GM12801 (cell line): ENCODE results near the gene CHAF1B.

ENCODE experiments used
- CTCF ChIP-seq: IDR thresholded peaks from one replicate; pipeline ENCODE4 v1.5.1; 2011; ENCODE audit warnings: control low read depth; ENCODE audit not compliant: insufficient read length; ENCODE audit errors: extremely low read depth

CHAF1B gene

GRCh38 chr21:36412916-36413315, 27.7 kb downstream of the CHAF1B start:
- no peak for TF ChIP-seq CTCF

- no peak for TF ChIP-seq CTCF
Measured at GRCh38 chr21:36415375-36415774, 30.2 kb downstream of the CHAF1B start.

- no peak for TF ChIP-seq CTCF
Measured at GRCh38 chr21:36419241-36419640, 34.0 kb downstream of the CHAF1B start.

- no peak for TF ChIP-seq CTCF
Measured at GRCh38 chr21:36419996-36420395, 34.8 kb downstream of the CHAF1B start.

DNA sequence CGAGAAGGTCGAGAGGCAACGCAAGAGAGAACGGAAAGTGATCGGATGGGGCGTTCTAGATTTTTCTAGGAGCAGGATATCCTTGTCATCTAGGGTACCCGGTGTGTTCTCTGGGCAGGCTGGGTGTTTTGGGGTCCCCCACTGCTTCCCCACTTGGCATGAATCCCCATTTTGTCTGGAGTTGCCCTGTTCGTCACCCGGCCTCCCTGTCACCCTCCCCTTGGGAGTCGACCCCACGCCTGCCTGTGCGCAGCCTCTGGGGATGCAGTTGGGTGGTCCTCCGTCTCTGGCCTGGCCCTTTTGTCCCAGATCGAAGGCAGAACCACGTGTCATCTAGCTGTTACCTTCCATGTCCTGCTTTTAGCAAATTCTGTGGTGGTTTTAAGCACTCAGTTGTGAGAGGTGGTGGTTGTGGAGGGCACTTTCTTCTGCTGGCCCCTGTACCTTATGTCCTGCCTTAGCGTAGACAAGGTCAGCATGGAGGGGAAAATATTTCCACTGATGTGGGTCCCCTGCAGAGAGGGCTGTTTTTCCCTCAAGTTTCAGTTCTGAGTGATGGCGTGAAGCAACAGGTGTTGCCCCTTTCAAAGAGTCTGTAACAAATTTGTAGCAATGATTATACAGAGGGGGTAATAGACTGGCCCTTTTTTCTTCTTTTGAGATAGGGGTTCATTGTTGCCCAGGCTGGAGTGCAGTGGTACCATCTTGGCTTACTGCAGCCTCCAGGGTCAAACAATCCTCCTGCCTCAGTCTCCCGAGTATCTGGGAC, 35.6 kb downstream of the CHAF1B start:
- no peak for TF ChIP-seq CTCF

DNA sequence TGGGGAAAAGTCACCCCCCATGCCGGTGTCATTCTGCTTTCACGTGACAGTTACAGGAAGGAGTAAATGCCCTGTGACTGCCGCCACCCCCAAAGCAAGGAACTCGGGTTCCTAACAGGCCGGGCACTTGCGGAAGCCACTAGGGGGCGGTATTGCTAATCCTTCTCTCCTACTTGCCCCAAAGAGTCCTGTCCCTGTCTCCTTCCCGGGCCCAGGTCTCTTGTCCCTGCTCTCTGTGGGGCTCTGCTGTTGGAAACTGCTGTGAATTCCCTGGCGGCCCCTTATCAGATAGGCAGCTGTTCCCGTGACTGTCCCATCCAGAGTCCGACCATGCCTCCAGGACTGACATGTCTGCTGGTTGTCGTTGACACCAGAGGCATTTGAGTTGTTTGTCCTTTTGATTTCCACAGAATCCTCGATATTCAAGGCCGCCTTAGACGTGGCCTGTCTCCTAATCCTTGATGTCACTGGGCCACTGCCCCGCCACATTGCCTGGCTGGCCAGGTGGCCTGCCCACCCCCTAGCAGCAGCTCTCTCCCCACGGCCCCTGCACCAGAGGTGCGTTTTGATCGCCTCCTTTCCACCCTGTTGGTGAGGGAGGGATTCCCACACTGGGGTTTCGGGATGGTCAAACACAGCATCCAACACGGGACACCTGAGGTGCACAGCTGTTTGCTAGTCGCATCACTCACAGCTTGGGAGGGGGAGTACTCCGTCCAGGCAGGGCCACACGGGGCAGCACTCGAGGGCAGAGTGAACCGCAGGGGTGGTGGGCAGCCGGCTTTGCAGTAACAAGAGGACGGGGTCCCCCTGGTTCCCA, 37.3 kb downstream of the CHAF1B start:
- no peak for TF ChIP-seq CTCF

- TF ChIP-seq CTCF = no peak
Measured at GRCh38 chr21:36423771-36424433, 38.7 kb downstream of the CHAF1B start.
